Mesendoderm (in vitro differentiated cells): ENCODE results near the gene MR1.
"Not testable (repeated sequence)": the region's sequence is repeated elsewhere in the genome, so short reads cannot be mapped to it uniquely, and the experiment has no call there.

Source experiments
- DNase-seq: peaks from one replicate; pipeline ENCODE4 v3.0.0; 2013
- H2AK5ac ChIP-seq: 2 replicates; pipeline ENCODE4 v1.6.1; 2013; ENCODE audit warnings: low read length, inconsistent platforms
- H2BK120ac ChIP-seq: 2 replicates; pipeline ENCODE4 v1.6.1; 2013; ENCODE audit warnings: low read depth, mild to moderate bottlenecking, low read length, moderate library complexity, mixed read lengths
- H2BK15ac ChIP-seq: replicated peaks from 2 replicates; pipeline ENCODE4 v1.6.1; 2013; ENCODE audit warnings: low read depth, mild to moderate bottlenecking, moderate library complexity
- H2BK5ac ChIP-seq: 2 replicates; pipeline ENCODE4 v1.6.1; 2013; ENCODE audit warnings: low read length, inconsistent platforms
- H3K18ac ChIP-seq: 2 replicates; pipeline ENCODE4 v1.6.1; 2013; ENCODE audit warnings: mild to moderate bottlenecking, low read length, mixed read lengths
- H3K23ac ChIP-seq: one replicate; pipeline ENCODE4 v1.6.1; 2013; ENCODE audit warnings: low read length
- H3K27ac ChIP-seq: 2 replicates; pipeline ENCODE4 v1.5.1; 2013; ENCODE audit warnings: low read depth, mild to moderate bottlenecking, inconsistent platforms, low read length, moderate library complexity
- H3K27me3 ChIP-seq: 2 replicates; pipeline ENCODE4 v1.6.1; 2013; ENCODE audit warnings: low read length, control low read depth, mild to moderate bottlenecking, inconsistent platforms; ENCODE audit not compliant: insufficient read depth, poor library complexity
- H3K36me3 ChIP-seq: 2 replicates; pipeline ENCODE4 v1.6.1; 2013; ENCODE audit warnings: low read length, inconsistent platforms; ENCODE audit not compliant: control insufficient read depth, insufficient read depth
- H3K4ac ChIP-seq: one replicate; pipeline ENCODE4 v1.6.1; 2013; ENCODE audit warnings: low read depth, mild to moderate bottlenecking, low read length, moderate library complexity
- H3K4me1 ChIP-seq: 2 replicates; pipeline ENCODE4 v1.6.1; 2013; ENCODE audit warnings: low read depth, low read length, inconsistent platforms; ENCODE audit not compliant: control insufficient read depth
- H3K4me2 ChIP-seq: 2 replicates; pipeline ENCODE4 v1.6.1; 2013; ENCODE audit warnings: low read length
- H3K4me3 ChIP-seq: 2 replicates; pipeline ENCODE4 v1.5.1; 2013; ENCODE audit warnings: mild to moderate bottlenecking, low read length
- H3K56ac ChIP-seq: one replicate; pipeline ENCODE4 v1.6.1; 2013; ENCODE audit warnings: low read length
- H3K79me1 ChIP-seq: 2 replicates; pipeline ENCODE4 v1.6.1; 2013; ENCODE audit warnings: low read length, inconsistent platforms
- H3K79me2 ChIP-seq: 2 replicates; pipeline ENCODE4 v1.6.1; 2013; ENCODE audit warnings: mild to moderate bottlenecking, low read length; ENCODE audit not compliant: control insufficient read depth, insufficient read depth
- H3K9ac ChIP-seq: 2 replicates; pipeline ENCODE4 v1.6.1; 2013; ENCODE audit warnings: low read length, inconsistent platforms
- H4K5ac ChIP-seq: one replicate; pipeline ENCODE4 v1.6.1; 2013; ENCODE audit warnings: low read length
- H4K8ac ChIP-seq: one replicate; pipeline ENCODE4 v1.6.1; 2013; ENCODE audit warnings: low read depth, mild to moderate bottlenecking, control low read depth, low read length, moderate library complexity
- WGBS: extraction: QIAGEN DNeasy Blood & Tissue Kit; methylation state at CpG from one replicate; pipeline ENCODE4 v1.1.7; 2013; ENCODE audit warnings: low lambda C conversion rate, missing lambda C conversion rate; ENCODE audit not compliant: insufficient coverage; ENCODE audit errors: extremely low coverage; 5-methylcytosine and 5-hydroxymethylcytosine counted together

Gene MR1

DNA sequence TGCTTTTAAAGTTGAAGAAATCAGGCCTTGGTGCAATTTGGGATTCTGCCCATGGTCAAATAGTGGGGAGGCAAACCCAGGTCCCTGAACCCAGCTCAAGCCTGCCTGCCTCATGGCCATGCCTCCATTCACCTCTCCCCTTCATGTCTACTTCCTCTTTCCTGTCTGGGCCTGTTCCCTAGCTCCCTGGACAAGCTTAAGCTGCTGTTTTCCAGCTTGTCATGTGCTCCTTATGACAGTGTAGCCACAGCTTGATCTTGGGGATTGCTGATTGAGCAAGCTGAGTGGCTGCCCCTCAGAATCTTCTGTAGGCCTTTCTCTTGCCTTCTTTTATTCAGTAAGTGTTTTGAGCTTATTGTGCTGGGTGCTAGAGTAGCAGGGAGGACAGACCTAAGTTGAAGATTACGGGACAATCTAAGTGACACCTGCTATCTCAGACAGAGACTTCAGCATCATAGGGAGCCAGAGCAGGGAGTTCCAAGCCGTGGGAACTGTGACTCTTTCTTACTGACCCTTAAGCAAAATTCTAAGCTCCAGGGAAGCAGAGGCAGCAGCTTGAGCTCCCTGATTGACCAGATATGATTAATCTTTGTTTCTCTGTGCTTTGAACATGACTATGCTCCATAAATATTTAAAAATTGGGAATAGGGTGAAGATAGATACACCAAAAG, 520 bp upstream of the MR1 start:
- Histone ChIP-seq H4K8ac (no peak overlapping the region), H3K4ac (no peak overlapping the region), H3K4me1 (peaks cover 5% of the 10 kb centered on the region), H2BK15ac (no peak overlapping the region), H2AK5ac (no peak overlapping the region), H3K18ac (no peak overlapping the region), H2BK5ac (no peak overlapping the region), H2BK120ac (no peak overlapping the region), H3K4me3 (no peak overlapping the region), H4K5ac (no peak overlapping the region), H3K4me2 (no peak overlapping the region), H3K36me3 (no peaks in the 10 kb centered on the region), H3K79me2 (no peaks in the 10 kb centered on the region), H3K23ac (no peak overlapping the region), H3K9ac (no peak overlapping the region), H3K79me1 (no peaks in the 10 kb centered on the region), H3K27me3 (no peaks in the 10 kb centered on the region), H3K27ac (no peak overlapping the region), H3K56ac (no peak overlapping the region)
- no peak for DNase-seq
- no CpG with 5 or more reads among the region's 2 CpGs for WGBS

DNA sequence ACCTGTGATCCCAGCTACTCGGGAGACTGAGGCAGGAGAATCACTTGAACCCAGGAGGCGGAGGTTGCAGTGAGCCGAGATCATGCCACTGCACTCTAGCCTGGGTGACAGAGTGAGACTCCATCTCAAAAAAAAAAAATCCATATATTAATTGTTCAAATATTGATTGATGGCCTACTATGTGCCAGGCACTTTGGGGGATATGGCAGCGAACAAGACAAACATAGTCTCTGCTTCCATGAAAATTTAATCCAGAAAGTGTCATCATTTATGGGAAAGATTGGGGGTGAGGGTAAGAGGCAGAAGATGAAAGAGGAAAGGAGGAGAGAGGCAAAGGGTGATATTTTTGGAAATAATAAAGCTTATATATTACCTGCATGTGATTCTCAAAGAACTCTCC, 1.4 kb downstream of the MR1 start:
- H2BK120ac ChIP-seq, H3K4ac ChIP-seq, H3K79me2 ChIP-seq, H3K4me3 ChIP-seq, H3K27me3 ChIP-seq, H2BK15ac ChIP-seq, H3K36me3 ChIP-seq, H3K56ac ChIP-seq, H4K8ac ChIP-seq, H3K4me1 ChIP-seq, H3K9ac ChIP-seq, H3K18ac ChIP-seq, H3K4me2 ChIP-seq, H4K5ac ChIP-seq, H3K79me1 ChIP-seq, H3K27ac ChIP-seq, H2AK5ac ChIP-seq, DNase-seq, H2BK5ac ChIP-seq, H3K23ac ChIP-seq: not testable (repeated sequence)
- WGBS, result no CpG with 5 or more reads among the region's 4 CpGs

DNA sequence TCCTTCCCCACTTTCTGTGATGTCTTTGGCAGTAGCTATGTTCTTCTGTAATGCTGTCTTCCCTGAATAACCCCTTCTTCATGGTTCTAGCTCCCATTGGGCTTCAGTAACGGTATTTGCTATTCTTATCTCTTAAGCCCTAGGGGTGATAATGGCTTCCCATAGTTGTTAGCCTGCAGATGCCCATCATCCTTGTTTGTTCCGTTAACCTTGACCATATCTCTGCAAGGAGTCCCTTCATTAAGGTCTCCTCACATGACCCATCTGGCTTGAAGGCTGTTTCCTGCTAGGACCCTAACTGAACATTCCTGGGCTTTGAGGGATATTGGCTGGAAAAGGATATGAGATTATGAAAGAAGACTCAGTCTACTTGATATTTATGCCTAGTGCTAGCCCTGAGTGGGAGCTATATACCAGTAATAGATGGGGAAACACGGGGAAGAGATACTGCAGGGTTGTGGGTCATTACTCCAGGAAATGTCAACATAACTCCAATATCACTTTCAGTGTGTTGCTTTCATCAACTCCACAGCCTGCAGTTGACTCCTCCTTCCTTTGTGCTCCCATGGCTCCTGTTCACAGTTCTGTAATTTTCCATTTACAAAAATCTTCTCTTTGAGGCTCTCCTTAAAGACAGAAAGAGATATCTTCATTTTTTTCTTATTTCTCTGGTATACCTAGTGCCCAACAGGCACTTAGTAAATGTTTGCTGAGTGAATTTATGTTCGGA, 2.5 kb downstream of the MR1 start:
- H4K8ac ChIP-seq, result no peak overlapping the region
- peaks cover 5% of the 10 kb centered on the region for H3K4me1 ChIP-seq
- H3K36me3 ChIP-seq, result no peaks in the 10 kb centered on the region
- H2BK15ac ChIP-seq, result no peak overlapping the region
- no peaks in the 10 kb centered on the region for H3K79me1 ChIP-seq
- peak overlapping the region; percentile 6 for H3K4me2 ChIP-seq
- H3K23ac ChIP-seq, result no peak overlapping the region
- DNase-seq, result peak; percentile 83
- no peak overlapping the region for H3K18ac ChIP-seq
- H2AK5ac ChIP-seq, result no peak overlapping the region
- no peak overlapping the region for H3K56ac ChIP-seq
- H2BK5ac ChIP-seq, result no peak overlapping the region
- no peak overlapping the region for H2BK120ac ChIP-seq
- H3K27ac ChIP-seq, result no peak overlapping the region
- no peak overlapping the region for H3K4me3 ChIP-seq
- H4K5ac ChIP-seq, result no peak overlapping the region
- H3K27me3 ChIP-seq, result no peaks in the 10 kb centered on the region
- no CpG with 5 or more reads among the region's 4 CpGs for WGBS
- no peak overlapping the region for H3K4ac ChIP-seq
- H3K9ac ChIP-seq, result no peak overlapping the region
- H3K79me2 ChIP-seq, result no peaks in the 10 kb centered on the region

DNA sequence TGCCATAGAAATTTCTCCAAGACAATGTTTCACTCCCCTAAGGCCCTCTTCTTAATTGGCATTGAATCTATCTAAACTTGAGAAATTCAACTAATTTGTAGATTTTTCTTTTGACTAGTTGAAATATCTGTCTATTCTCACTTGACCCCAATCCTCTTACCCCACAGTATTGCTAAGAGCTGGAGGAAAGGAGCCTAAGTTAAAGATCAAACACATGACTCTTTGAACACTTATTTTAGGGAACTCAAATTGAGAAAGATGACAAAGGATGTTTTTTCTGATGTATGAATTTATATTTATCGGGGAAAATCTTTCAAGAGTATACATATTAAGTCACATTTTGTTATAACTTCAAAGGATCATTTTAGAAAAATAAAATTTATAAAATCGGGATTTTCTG, 3.6 kb downstream of the MR1 start:
- Histone ChIP-seq H4K8ac (no peak overlapping the region), H3K18ac (no peak overlapping the region), H3K9ac (no peak overlapping the region), H3K4me1 (peaks cover 5% of the 10 kb centered on the region), H3K4me3 (no peak overlapping the region), H2BK5ac (no peak overlapping the region), H3K23ac (no peak overlapping the region), H2BK15ac (no peak overlapping the region), H3K4me2 (no peak overlapping the region), H3K56ac (no peak overlapping the region), H3K79me2 (no peaks in the 10 kb centered on the region), H3K79me1 (no peaks in the 10 kb centered on the region), H4K5ac (no peak overlapping the region), H3K27me3 (no peaks in the 10 kb centered on the region), H3K4ac (no peak overlapping the region), H3K36me3 (no peaks in the 10 kb centered on the region), H2BK120ac (no peak overlapping the region), H3K27ac (no peak overlapping the region), H2AK5ac (no peak overlapping the region)
- WGBS, result no CpG with 5 or more reads among the region's 2 CpGs
- DNase-seq, result no peak

DNA sequence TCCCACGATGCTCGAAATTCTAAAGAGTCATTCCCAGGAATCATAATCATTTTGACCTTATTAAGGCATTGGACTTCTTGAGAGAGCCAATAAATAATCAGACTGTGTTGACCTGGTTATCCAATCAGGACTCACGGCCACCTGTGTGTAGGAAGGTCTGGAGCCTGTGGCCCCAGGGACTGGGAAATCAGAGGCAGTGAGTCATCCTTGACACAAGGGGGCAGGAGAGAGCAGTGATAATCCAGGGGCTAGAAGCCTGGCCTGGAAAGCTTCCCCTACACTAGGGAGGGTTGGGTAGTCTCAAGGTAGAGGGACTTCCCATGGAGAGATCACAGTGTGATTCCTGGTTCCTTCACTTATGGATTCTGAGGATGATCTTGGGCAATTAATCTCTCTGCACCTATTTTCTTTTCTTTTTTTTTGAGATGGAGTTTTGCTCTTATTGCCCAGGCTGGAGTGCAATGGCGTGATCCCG, 4.7 kb downstream of the MR1 start:
- Histone ChIP-seq H3K18ac (no peak overlapping the region), H2AK5ac (no peak overlapping the region), H2BK5ac (no peak overlapping the region), H3K4me2 (no peak overlapping the region), H3K27me3 (no peaks in the 10 kb centered on the region), H2BK15ac (no peak overlapping the region), H3K79me1 (no peaks in the 10 kb centered on the region), H3K27ac (no peak overlapping the region), H3K56ac (no peak overlapping the region), H3K4me3 (no peak overlapping the region), H3K79me2 (no peaks in the 10 kb centered on the region), H4K5ac (no peak overlapping the region), H4K8ac (no peak overlapping the region), H3K4ac (no peak overlapping the region), H3K4me1 (peaks cover 5% of the 10 kb centered on the region), H3K23ac (no peak overlapping the region), H2BK120ac (no peak overlapping the region), H3K36me3 (no peaks in the 10 kb centered on the region), H3K9ac (no peak overlapping the region)
- DNase-seq, result peak; percentile 93
- WGBS, result no CpG with 5 or more reads among the region's 5 CpGs
